Measurements from ENCODE around the gene ANO2.
A peak's percentile ranks its signal among the peaks of the same experiment; 100 is the strongest.
"Not testable (repeated sequence)": the region's sequence is repeated elsewhere in the genome, so short reads cannot be mapped to it uniquely, and the experiment has no call there.

The ANO2 gene

DNA sequence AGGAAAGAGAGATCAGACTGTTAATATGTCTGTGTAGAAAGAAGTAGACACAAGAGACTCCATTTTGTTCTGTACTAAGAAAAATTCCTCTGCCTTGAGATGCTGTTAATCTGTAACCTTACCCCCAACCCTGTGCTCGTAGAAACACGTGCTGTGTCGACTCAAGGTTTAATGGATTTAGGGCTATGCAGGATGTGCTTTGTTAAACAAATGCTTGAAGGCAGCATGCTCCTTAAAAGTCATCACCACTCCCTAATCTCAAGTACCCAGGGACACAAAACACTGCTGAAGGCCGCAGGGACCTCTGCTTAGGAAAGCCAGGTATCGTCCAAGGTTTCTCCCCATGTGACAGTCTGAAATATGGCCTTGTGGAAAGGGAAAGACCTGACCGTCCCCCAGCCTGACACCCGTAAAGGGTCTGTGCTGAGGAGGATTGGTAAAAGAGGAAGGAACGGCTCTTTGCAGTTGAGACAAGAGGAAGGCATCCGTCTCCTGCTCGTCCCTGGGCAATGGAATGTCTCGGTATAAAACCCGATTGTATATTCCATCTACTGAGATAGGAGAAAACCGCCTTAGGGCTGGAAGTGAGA, 407.9 kb downstream of the ANO2 start:
- not testable (repeated sequence) for DNase-seq (ENCODE audit: low read depth)

DNA sequence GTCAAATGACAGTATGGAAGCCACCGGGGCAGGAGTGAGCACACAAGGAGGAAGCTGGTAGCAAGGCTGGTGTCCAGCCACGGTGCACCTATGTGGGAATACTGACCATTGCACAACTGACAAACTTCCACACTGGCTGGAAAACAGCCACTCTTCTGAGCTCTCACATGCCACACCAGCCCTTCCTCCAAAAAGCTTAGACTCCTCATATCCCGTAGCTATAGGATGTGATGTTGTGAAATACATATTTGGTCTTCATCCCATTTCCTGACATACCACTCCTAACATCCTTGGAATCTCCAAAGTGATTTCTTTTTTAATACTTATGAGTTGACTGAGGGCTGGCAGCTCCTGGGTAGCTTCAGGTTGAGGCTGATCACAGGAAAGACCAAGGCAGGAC, 409.5 kb downstream of the ANO2 start:
- DNase-seq (ENCODE audit: low read depth): peak; percentile 28

DNA sequence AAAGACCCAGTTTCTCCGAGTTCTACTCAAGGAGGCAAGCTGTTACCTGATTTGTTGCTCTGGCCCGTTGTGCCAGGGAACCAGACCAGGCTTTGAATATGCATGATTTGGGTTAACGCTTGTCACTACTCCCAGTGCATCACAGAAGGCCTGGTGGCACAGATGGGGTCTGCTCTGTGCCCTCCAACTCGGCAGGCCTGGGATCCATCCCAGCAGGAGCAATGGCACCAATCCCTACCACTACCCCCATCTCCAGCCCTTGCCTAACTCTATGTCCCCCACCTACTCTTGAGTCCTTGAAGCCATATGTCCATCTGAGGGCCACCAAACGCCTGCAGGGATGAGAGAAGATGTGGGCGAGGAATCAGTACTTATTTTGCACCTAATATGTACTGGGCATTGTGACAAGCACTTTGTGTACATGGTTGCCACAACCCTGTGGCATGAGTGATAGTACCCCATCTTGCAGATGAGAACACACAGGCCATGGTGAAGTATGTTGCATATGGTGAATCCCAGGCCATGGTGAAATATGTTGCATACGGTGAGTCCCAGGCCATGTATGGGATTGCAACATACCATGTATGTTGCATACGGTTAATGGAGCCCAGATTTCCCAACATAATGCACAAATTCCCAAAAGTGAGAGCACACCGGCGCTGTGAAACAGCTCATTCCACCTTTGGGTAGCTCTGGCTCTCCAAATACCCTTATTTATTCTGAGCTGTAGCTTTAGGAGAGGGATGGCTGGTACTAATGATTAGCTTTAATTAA, 410.4 kb downstream of the ANO2 start:
- DNase-seq (ENCODE audit: low read depth): no peak

DNA sequence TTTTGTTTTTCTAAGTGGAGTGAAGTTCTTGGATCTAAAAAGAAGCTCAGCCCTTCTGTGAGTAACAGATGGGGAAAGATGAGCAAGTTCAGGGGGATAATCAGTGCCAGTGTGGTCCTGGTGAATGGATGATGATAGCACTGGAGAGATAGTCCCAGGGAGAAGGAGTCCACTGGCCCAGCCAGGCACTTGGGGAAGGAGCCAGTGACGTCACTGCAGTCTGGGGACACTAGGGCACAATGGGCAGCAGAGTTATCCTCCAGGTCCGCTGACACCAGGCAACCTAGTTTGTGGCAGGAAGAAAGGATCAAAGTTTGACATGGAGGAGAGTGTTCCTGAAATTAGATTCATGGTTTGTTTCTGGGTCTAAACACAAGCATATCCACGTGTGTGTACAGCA, 411.7 kb downstream of the ANO2 start:
- no peak for DNase-seq (ENCODE audit: low read depth)

DNA sequence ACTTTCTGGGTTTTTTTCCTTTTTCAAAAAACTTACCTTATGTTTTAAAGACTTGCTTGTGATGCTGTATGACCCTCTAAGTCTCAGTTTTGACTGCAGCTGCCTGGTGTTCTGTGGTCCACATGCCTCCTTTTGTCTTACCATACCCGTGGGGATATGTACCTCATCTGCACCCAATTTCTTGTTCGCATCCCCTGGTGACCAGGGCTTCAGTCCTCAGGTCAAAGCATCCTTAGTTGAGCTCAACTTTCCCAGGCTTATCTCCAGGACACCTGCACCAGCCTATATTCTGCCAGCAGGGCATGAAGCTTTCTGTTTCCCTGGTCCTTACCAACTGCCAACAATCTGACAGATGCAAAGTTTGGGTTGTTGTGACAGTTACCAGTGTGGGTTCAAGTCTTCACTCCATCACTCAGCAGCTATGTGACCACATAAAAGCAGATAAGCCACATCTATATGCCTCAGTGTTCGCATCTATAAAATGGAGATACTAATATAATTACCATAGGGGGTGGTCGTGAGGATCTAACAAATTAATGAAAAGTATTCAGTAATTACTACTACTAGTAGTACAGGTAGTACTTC, 419.2 kb downstream of the ANO2 start:
- no peak for DNase-seq (ENCODE audit: low read depth)

DNA sequence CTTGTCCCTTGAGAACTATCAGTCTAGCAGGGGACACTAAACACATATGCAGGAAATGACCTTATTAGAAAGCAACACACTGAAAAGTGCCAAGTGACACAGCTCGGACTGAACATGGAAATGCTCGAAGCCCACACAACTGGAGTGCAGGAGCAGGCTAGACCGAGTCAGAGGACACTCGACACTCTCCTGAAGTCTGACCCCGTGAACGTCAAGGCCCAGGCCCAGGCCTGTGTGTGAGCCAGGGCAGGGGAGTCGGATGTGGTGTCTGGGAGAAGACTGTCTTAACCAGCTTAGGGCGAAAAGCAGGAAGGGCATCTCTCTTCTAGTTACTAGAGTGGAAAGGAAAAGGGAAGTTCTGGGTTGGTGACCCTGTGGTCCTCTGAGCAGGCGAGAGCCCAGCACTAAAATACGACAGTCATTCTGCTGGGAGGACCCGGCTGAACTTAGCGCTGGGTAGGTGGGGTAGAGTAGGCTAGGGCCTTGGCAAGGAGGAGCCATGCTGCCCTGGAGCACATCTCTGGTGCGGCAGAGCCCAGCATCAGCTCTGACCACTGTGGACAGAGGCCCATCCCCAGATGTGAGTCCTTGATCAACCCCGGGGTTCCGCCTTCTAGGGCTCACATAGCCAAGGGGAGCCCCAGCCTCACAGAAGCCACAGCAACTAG, 420.2 kb downstream of the ANO2 start:
- DNase-seq (ENCODE audit: low read depth): no peak

DNA sequence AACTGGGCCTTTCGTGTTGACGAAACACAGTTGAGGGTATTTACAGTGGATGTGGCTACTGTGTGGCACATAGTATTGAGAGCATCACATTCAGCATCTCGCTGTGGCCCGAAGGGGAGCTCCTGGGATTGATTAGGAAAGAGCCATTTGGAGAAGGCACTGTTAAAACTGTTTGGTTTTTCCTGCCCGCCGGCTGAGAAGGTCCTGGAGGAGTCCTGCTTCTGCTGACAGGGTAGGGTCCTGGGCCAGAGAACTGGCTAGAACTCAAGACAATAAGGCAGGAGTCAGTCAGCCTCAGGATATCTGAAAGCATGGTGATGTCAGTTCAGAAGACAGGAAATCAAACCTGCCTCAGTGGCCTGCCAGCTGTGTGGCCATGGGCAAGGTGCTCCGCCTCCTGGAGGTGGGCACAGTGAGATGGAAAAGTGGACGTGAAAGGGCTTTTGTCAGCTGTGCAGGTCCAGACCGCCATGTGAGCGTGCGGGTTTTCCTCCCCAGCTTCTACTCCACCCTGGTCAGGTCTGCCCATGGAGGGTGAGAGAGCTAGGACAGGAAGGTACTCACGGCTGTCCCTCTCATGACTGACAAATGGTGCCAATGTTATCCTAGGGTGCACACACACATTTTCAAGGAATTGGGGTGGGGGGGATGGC, 420.8 kb downstream of the ANO2 start:
- no peak for DNase-seq (ENCODE audit: low read depth)

DNA sequence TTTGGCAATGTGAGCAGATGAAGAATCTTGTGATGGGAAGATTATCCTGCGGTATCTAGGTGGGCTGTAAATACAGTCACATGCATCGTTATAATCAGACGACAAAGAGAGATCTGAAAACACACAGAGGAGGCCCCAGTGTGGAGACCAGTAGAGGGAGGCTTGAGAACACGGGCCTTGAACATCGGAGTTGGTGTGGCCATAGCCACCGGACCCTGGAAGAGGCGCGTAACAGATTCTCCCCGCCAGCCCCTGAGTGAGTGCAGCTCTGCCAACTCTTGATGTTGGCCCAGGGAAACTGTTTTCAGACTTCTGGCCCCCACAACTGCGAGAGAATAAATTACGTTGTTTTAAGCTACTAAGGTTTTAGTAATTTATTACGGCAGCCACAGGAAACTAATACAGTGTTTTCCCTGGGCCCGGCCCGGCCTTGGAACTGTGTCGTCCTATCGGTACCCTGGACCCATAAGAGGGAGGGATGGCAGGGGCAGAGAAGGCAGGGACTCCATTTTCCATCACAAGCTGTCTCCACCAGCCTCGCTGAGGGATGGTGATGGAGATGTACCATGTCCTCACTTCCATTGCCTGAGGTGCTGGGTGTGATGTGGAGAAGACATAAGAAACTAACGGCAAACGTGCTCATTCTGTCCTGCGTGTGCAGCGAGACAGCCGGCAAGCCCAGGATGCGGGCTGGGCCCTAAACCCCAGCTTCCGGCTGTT, 421.5 kb downstream of the ANO2 start:
- DNase-seq (ENCODE audit: low read depth): no peak

DNA sequence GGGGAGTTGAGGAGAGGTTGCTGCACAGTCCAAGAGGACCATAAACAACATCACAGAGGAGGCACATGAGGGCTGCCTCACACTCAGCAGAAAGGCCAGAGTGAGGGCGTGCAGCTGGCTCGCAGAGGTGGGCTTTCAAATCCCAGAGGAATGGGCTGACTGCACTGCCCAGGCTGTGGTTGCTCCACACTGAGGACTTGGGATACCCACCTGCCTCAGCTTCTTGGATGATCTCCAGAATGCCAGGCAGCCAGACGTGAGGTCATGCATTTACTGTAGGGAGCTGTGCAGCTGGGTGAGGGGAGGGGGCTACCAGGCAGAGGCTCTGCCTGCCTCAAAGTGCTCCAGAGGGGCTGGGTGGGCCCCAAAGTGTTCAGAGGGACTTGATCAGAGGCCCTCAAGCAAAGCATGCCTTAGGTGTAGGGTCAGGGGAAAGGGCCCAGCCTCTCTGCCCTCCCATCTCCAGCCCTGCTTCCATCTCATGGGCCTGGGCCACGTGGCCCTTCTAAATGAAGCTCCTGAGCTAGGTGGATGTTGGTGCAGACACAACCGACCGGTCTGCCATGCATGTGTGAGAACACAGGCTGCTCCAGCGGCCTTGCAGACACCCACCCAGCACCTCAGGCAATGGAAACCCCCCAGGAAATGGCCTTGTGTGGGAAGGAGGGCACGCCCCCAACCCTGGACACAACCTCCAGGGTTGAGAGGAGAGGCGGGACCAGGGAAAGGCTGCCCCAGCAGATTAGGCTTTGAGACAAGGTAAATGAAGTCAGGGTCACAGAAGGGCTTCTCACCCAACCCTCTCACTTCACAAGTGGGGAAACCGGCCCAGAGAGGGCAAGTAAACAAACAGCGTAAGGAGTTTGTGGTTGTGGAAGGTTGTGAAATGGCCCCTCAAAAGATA, 422.4 kb downstream of the ANO2 start:
- DNase-seq (ENCODE audit: low read depth): no peak

DNA sequence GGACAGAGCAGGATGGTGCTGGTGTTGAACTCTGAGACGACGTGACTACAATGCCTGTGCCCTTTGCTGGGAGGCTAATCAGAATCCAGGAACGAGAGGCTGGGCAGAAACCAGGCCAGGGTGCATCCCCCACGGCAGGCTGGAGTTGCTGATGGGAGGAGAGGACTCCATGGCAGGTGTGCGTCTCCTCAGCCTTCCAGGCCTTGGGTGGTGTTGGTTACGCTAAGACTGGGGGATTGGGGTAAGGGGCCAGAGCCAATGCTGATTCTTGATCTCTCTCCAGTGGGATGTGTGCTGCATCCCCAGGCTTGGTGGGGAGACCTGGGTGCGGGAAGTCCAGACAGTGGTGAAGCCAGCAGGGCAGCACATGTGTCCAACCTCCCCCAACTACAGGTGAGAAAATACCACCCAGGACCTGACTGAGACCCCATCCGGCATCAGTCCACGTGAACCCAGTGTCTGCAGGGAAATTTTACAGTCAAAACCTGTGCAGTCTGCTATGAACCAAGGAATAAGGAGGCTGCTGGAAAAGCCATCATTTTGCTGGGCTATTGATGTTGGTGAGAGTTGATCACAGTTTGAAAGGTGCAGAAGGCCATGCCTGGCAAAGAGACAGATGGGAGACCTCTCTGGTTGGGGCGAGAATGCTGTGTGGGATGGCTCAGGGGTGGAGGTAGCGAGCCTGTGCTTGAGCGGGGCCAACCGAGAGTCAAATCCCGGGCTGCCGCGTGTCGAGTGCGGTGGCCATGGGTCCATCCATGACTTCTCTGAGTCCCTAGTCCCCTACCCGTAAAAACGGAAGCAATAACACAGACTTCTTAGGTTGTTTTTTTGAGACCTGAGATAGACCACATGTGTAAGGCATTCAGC, 423.4 kb downstream of the ANO2 start:
- no peak for DNase-seq (ENCODE audit: low read depth)

DNA sequence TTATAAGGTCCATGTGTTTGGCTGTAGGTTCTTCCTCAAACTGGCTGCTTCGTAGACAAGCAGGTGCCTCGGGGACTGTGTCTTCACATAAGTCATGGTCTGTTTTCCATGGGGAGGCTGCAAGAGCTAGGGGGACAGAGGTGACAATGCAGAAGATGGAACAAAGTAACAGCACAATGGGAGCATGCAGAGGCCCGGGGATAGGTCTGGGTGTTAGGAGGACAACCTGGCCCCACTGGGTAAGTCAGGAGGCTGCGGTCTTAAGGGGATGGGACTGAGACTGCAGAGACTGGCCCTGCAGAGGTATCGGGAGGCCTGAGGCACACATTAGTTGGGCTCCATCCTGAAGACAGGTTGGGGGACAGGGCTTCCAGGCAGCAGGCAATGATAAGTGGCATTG, 424.2 kb downstream of the ANO2 start:
- DNase-seq (ENCODE audit: low read depth): no peak

DNA sequence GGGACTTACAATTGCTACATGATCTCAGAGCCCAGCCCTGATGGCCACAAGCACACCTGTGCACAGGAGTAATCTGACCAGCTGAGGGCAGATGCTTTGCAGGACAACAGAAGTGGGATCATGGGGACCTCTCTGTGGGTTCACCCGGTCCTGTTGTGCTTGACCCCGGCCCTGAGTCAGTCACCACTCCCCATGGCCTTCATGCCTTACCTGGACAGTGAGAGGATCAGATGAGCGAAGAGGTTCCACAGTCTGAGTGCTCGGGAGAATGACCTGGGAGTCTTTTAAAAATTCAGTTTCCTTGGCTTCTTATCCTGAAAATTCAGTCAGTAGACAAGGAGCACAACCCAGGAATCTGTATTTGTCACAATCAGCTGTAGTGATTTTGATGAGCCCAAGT, 425.0 kb downstream of the ANO2 start:
- DNase-seq (ENCODE audit: low read depth): no peak

DNA sequence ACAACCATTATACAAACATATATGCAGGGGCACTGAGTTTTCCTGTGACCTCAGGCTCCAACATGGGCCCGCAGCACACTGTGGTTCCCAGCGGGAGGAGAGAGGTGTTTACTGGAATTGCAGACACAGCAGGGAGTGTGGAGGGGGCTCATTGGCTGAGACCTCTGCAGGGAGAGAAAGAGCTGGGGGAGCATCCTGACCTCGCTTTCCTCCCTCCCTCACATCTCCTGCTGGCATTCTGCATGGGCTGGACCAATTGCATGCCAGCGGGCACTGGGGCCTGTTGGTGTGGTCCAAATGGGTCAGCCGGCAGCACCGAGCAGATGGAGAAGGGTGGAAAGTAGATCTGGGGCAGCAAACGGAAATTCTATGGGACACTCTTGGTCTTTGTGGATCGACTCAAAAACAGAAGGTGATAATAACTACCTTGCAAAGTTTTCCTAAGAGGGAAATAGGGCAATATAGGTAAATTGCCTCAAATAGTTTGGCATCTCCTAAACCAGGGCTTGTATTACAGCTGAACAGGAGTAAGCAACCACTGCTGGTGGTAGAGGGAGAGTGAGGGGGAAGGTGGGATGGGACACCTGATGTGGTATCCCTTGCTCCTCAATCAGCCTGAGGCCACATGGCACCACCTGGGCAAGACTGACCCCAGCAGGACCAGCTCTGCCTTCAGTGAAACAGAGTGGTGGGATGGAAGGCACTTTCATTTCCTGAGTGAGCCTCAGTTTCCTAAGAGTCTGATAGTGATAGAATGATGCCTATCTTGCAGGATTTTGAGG, 426.3 kb downstream of the ANO2 start:
- no peak for DNase-seq (ENCODE audit: low read depth)

DNA sequence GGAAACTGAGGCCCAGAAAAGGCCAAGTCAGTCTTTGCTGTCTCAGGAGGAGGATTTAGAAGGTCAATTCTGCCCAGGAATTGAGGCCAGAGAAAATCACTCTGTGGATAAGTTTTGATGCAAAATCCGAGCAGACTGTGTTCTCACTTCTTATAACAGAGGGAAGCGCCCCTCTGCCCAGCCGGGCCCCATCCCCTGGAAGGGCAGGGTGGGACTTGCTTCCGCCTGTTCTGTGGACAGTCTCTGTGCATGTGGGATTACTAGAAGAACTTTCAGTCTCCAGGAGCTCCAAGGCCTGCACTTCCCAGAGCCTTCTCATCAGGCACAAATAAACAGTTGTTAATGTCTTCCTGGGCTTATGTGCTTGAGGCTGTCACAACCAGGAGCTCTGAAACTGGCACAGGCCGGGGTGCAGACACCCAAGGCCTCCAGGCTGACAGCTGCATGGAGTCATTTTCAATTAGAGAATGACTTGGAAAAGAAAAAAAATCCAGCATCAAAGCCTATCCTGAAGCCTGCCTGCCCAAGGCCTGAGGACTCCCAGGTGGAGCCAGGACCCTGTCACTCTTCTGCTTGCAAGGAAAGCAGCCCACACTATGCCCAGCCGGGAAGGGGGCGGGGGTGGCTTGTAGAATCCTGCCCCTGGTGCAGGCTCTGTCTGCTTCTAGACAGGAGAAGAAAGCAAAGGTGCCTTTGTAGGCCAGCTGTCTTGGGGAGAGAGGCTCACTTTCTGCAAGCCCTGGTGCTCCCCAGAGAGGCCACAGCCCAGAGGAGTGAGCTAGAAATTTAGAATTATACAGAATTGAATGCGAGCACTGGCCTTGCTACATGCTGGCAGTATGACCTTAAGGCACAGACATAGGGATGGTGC, 428.5 kb downstream of the ANO2 start:
- DNase-seq (ENCODE audit: low read depth): no peak

DNA sequence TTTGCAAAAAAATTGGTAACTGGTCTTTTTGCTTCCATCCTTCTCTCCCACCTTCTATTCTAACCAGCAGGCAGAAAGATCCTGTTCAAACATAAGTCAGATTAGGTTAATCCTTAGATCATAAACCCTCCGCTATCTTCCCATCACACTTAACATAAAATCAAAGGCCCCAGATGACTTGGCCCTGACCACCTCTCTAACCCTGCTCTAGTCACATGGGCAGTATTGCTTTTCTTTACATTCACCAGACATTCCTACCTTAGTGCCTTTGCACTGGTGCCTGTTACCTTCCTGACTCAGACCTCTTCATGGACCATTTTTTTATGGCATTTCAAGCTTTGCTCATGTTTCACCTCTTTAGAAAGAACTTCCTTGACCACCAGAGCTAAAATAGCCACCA, 429.6 kb downstream of the ANO2 start:
- DNase-seq (ENCODE audit: low read depth): no peak

DNA sequence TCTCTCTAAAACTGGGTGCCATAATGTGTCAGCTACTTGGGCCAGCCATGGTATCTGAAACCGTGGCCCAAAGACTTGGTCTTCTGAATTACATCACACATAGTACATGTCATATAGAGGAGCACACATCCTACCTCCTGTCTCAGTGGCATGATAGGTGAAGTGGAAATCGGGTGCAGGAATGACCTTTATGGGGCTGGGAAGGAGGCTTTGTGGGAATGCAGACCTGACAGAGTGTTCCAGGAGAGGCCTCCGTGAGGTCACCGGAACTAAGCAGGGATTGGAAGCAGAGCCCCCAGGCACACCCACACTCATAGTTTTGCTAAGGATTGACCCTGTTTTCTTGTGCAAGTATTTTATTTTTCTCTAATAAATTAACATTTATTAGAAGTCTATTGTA, 430.5 kb downstream of the ANO2 start:
- no peak for DNase-seq (ENCODE audit: low read depth)

DNA sequence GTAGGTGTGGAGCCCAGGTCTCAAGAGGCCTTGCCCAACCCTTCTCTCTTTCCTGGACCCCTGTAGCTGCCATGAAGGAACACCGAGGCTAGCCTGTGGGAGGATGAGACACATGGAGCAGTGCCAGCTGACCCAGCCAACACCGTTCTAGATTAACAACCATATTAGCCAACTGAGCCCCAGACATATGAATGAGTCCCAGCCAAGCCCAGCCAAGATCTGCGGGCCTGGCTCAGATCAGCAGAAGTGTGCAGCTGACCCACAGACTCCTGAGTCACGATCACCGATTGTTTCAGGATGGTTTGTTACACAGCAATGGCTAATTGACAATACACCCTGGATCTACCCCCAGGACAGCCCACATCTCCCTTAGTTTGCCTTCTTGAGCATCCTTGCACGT, 431.0 kb downstream of the ANO2 start:
- DNase-seq (ENCODE audit: low read depth): no peak

DNA sequence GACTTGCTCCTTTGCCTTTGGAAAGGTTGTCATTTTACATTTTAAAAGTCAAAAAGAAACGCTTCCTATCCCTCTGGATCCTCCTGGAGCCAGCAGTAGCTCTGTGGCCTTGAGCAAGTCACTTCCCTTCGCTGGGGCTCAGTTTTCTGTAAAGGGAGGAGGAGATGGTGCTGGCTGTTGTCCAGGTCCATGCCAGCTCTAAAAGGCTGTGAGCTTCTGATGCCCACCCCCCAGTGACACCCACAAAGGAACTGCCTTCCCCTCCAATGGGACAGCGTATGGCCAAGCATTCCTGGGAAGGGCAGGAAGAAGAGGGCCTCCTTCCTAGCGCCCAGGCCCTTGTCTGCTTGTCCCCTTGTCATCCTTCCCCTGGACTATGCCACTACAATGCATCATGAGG, 431.7 kb downstream of the ANO2 start:
- DNase-seq (ENCODE audit: low read depth): no peak
